ENCODE results near the gene ABCA10. TPM values are rescaled to one million over a fixed set of nuclear protein-coding genes. Genes with fewer than 3 reads are reported as not detected.

ABCA10 gene
- total RNA-seq, 2 donors from 2014 or later = 1.3 to 2.1 TPM

DNA sequence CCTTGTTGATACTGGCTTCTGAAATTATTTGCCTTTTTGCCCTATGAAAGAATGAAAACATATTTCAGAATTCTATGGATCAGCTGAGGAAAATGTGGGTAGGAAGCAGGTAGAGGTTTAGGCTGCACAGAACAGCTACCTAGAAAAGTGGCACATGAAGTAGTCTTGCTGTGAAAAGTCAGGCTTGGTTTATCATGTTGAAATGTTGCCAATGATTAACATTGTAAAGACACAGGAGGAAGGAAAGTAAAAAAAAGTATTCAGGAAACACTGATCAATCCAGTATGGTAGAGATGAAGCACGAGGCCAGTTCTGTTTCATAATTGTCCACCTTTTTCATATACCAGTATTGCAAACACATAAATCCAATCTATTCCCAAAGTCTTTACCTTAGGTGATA lies 116.8 kb downstream of the ABCA10 start:
- Histone ChIP-seq H3K36me3 (peaks cover 28% of the 10 kb centered on the region), H3K27ac (no peak overlapping the region), H3K9me3 (no peaks in the 10 kb centered on the region), H3K27me3 (no peaks in the 10 kb centered on the region), H3K4me3 (no peak overlapping the region), H3K4me1 (no peaks in the 10 kb centered on the region)
- no peak for DNase-seq (ENCODE audit: low spot score)
- TF ChIP-seq, protein P1, sequence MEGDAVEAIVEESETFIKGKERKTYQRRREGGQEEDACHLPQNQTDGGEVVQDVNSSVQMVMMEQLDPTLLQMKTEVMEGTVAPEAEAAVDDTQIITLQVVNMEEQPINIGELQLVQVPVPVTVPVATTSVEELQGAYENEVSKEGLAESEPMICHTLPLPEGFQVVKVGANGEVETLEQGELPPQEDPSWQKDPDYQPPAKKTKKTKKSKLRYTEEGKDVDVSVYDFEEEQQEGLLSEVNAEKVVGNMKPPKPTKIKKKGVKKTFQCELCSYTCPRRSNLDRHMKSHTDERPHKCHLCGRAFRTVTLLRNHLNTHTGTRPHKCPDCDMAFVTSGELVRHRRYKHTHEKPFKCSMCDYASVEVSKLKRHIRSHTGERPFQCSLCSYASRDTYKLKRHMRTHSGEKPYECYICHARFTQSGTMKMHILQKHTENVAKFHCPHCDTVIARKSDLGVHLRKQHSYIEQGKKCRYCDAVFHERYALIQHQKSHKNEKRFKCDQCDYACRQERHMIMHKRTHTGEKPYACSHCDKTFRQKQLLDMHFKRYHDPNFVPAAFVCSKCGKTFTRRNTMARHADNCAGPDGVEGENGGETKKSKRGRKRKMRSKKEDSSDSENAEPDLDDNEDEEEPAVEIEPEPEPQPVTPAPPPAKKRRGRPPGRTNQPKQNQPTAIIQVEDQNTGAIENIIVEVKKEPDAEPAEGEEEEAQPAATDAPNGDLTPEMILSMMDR (IDR thresholded peaks at IDR 0.05) = no peak

- TF ChIP-seq, protein P1 (IDR thresholded peaks at IDR 0.05) = no peak
- H3K27ac ChIP-seq = no peak overlapping the region
- no peak overlapping the region for H3K4me3 ChIP-seq
- H3K27me3 ChIP-seq = no peaks in the 10 kb centered on the region
- H3K4me1 ChIP-seq = no peaks in the 10 kb centered on the region
- H3K36me3 ChIP-seq = peaks cover 22% of the 10 kb centered on the region
- DNase-seq (ENCODE audit: low spot score) = no peak
- H3K9me3 ChIP-seq = no peaks in the 10 kb centered on the region
Measured at GRCh38 chr17:69105907-69106730, 122.5 kb downstream of the ABCA10 start.

DNA sequence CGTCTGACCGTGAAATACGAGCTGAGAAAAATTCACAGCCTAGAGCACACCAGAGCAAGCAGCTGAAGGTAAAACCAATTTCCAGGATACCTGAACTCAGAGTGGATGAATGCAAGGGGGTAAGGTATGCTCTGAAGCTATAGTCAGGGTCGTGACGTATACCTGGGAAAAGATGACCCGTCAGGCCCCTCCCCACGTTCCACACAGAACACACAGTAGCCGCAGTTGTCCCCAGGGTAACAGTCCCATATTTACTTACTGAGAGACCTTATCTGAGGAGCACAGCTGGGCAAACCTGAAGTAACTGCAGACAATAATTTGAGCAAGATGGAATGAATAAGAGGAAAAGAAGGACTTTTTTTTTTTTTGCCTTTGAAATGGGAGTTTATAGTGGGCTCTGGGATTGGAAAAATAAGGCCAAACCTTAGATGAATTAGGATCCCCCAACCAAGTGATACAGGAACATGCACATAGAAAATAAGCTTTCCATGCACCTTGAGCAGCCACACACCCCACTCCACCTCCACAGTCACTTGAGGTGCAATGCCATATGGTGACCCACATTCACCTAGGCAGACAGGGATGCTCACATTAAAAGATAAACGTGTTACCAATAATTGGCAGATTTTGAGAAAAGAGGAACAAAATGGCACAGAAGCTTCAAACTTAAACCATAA lies 124.9 kb downstream of the ABCA10 start:
- no peaks in the 10 kb centered on the region for H3K27me3 ChIP-seq
- no peak overlapping the region for H3K4me3 ChIP-seq
- peaks cover 7% of the 10 kb centered on the region for H3K36me3 ChIP-seq
- no peaks in the 10 kb centered on the region for H3K9me3 ChIP-seq
- no peak overlapping the region for H3K27ac ChIP-seq
- TF ChIP-seq, protein P1 (IDR thresholded peaks at IDR 0.05) = no peak
- no peak for DNase-seq (ENCODE audit: low spot score)
- no peaks in the 10 kb centered on the region for H3K4me1 ChIP-seq

GRCh38 chr17:69098625-69099024 lies 130.0 kb downstream of the ABCA10 start:
- DNase-seq (ENCODE audit: low spot score) = no peak
- Histone ChIP-seq H3K36me3 (peaks cover 18% of the 10 kb centered on the region), H3K27me3 (no peaks in the 10 kb centered on the region), H3K27ac (no peak overlapping the region), H3K4me1 (no peaks in the 10 kb centered on the region), H3K4me3 (no peak overlapping the region), H3K9me3 (no peaks in the 10 kb centered on the region)
- TF ChIP-seq, protein P1 (IDR thresholded peaks at IDR 0.05) = no peak

Small RNA genes within 50 kb of the gene (microRNA-seq; reads per million reads assigned to microRNA genes)
- gene MIR4524A (ENCODE audit: borderline number of aligned reads in 2 of 2, borderline replicate concordance in 1 of 2) (0 reads per million in 2 donors), gene MIR4524B (ENCODE audit: borderline number of aligned reads in 2 of 2, borderline replicate concordance in 1 of 2) (0 reads per million in 2 donors)

Other genes starting within 250 kb of the ABCA10 start
- gene ABCA9, start 167.9 kb downstream of the ABCA10 start, total RNA-seq = 10 to 100 TPM; 11.3 to 11.8 TPM
- 10 to 100 TPM; 20.0 to 41.9 TPM for gene ABCA6, start 86.9 kb downstream of the ABCA10 start, total RNA-seq
- gene ABCA5, start 98.3 kb upstream of the ABCA10 start, total RNA-seq = 10 to 100 TPM; 10.3 to 19.7 TPM
- 1 to 10 TPM in 1 of 2 donors, under 1 TPM in 1; 0.90 to 5.3 TPM for gene MAP2K6, start 185.9 kb upstream of the ABCA10 start, total RNA-seq

All from right atrium auricular region (tissue), 2 donors.